ENCODE measurements around the gene VPS39. TPM values are rescaled to one million over a fixed set of nuclear protein-coding genes. Genes with fewer than 3 reads are reported as not detected.

The VPS39 gene
- total RNA-seq, 1 experiment from 2014 or later = 28.5 TPM

- intact Hi-C loops (cut with micrococcal nuclease) = no loop called here
- peaks cover 55% of the 10 kb centered on the region for H3K36me3 ChIP-seq (ENCODE audit: low read depth, low read length)
- no peaks in the 10 kb centered on the region for H3K9me3 ChIP-seq (ENCODE audit: low read length)
- POLR2A ChIA-PET (ENCODE audit: unreplicated experiment) = no interaction called here
- H3K79me2 ChIP-seq (ENCODE audit: low read length) = no peaks in the 10 kb centered on the region
- no peak for DNase-seq
- no peak for TF ChIP-seq EZH2phosphoT487 (IDR thresholded peaks at IDR 0.05; ENCODE audit: borderline replicate concordance, low read length)
- TF ChIP-seq EZH2 (IDR thresholded peaks at IDR 0.05; ENCODE audit: low read length, unreplicated experiment) = no peak
- no peak for TF ChIP-seq CTCF (conservative IDR thresholded peaks at IDR 0.05; ENCODE audit: low read depth, low read length)
- H3F3A ChIP-seq (ENCODE audit: low read length, unreplicated experiment) = no peaks in the 10 kb centered on the region
- no peak overlapping the region for H3K4me2 ChIP-seq (ENCODE audit: low read length)
- no peak overlapping the region for H3K4me3 ChIP-seq (ENCODE audit: low read length)
- H3K9ac ChIP-seq (ENCODE audit: low read length) = no peak overlapping the region
- H2AFZ ChIP-seq (ENCODE audit: low read length) = no peak overlapping the region
- no peaks in the 10 kb centered on the region for H3K9me2 ChIP-seq (replicated peaks; ENCODE audit: low read length)
- no peaks in the 10 kb centered on the region for H4K20me1 ChIP-seq (ENCODE audit: low read length)
- H3K4me1 ChIP-seq (ENCODE audit: insufficient read depth, low read length) = no peaks in the 10 kb centered on the region
- CTCF ChIA-PET = no interaction called here
- no peak for ATAC-seq
- no peak overlapping the region for H3K27ac ChIP-seq (ENCODE audit: low read length)
- no TSS peak for BruUV-seq (replicated peaks)
- H3K27me3 ChIP-seq (ENCODE audit: low read length) = no peaks in the 10 kb centered on the region
Observed at GRCh38 chr15:42171122-42171521, 37.0 kb downstream of the VPS39 start.

GRCh38 chr15:42166225-42166940, 41.7 kb downstream of the VPS39 start:
- H3K4me2 ChIP-seq (ENCODE audit: low read length) = no peak overlapping the region
- no peak for ATAC-seq
- no peak overlapping the region for H3K27ac ChIP-seq (ENCODE audit: low read length)
- no peaks in the 10 kb centered on the region for H3K9me3 ChIP-seq (ENCODE audit: low read length)
- H3K9me2 ChIP-seq (replicated peaks; ENCODE audit: low read length) = no peaks in the 10 kb centered on the region
- intact Hi-C loops (cut with micrococcal nuclease) = no loop called here
- H3F3A ChIP-seq (ENCODE audit: low read length, unreplicated experiment) = no peaks in the 10 kb centered on the region
- H3K4me3 ChIP-seq (ENCODE audit: low read length) = no peak overlapping the region
- peaks cover 53% of the 10 kb centered on the region for H3K36me3 ChIP-seq (ENCODE audit: low read depth, low read length)
- no peak for DNase-seq
- H4K20me1 ChIP-seq (ENCODE audit: low read length) = no peaks in the 10 kb centered on the region
- H3K9ac ChIP-seq (ENCODE audit: low read length) = no peak overlapping the region
- BruUV-seq (replicated peaks) = no TSS peak
- TF ChIP-seq EZH2 (IDR thresholded peaks at IDR 0.05; ENCODE audit: low read length, unreplicated experiment) = no peak
- no peak for TF ChIP-seq EZH2phosphoT487 (IDR thresholded peaks at IDR 0.05; ENCODE audit: borderline replicate concordance, low read length)
- no peak for TF ChIP-seq CTCF (conservative IDR thresholded peaks at IDR 0.05; ENCODE audit: low read depth, low read length)
- H3K27me3 ChIP-seq (ENCODE audit: low read length) = no peaks in the 10 kb centered on the region
- H2AFZ ChIP-seq (ENCODE audit: low read length) = no peak overlapping the region
- H3K79me2 ChIP-seq (ENCODE audit: low read length) = no peaks in the 10 kb centered on the region
- POLR2A ChIA-PET (ENCODE audit: unreplicated experiment) = no interaction called here
- CTCF ChIA-PET = no interaction called here
- H3K4me1 ChIP-seq (ENCODE audit: insufficient read depth, low read length) = peaks cover 4% of the 10 kb centered on the region; the same call in 1 of the 2 replicates

- no peak overlapping the region for H3K4me3 ChIP-seq (ENCODE audit: low read length)
- no peaks in the 10 kb centered on the region for H3K79me2 ChIP-seq (ENCODE audit: low read length)
- peaks cover 4% of the 10 kb centered on the region; the same call in 1 of the 2 replicates for H3K4me1 ChIP-seq (ENCODE audit: insufficient read depth, low read length)
- peaks cover 56% of the 10 kb centered on the region for H3K36me3 ChIP-seq (ENCODE audit: low read depth, low read length)
- intact Hi-C loops (cut with micrococcal nuclease) = no loop called here
- no peak overlapping the region for H3K9ac ChIP-seq (ENCODE audit: low read length)
- H3K9me2 ChIP-seq (replicated peaks; ENCODE audit: low read length) = no peaks in the 10 kb centered on the region
- no TSS peak for BruUV-seq (replicated peaks)
- H3K27me3 ChIP-seq (ENCODE audit: low read length) = no peaks in the 10 kb centered on the region
- no peaks in the 10 kb centered on the region for H3K9me3 ChIP-seq (ENCODE audit: low read length)
- H4K20me1 ChIP-seq (ENCODE audit: low read length) = no peaks in the 10 kb centered on the region
- no peak overlapping the region for H3K27ac ChIP-seq (ENCODE audit: low read length)
- no peaks in the 10 kb centered on the region for H3F3A ChIP-seq (ENCODE audit: low read length, unreplicated experiment)
- TF ChIP-seq EZH2 (IDR thresholded peaks at IDR 0.05; ENCODE audit: low read length, unreplicated experiment) (no peak), EZH2phosphoT487 (IDR thresholded peaks at IDR 0.05; ENCODE audit: borderline replicate concordance, low read length) (no peak), CTCF (conservative IDR thresholded peaks at IDR 0.05; ENCODE audit: low read depth, low read length) (no peak)
- H2AFZ ChIP-seq (ENCODE audit: low read length) = no peak overlapping the region
- POLR2A ChIA-PET (ENCODE audit: unreplicated experiment) = interaction anchor here (0.5 kb wide), 1 partner anchor 87 kb away, joined by 5 read pairs; no protein-coding TSS in a partner anchor
- H3K4me2 ChIP-seq (ENCODE audit: low read length) = no peak overlapping the region
- CTCF ChIA-PET = no interaction called here
- DNase-seq (peak; percentile 28), ATAC-seq (no peak)
Observed at GRCh38 chr15:42165106-42165505, 43.0 kb downstream of the VPS39 start.

Measured in PC-3 (cell line).